NCI-H1092 (cell line): ENCODE measurements around the gene ORAI3.

Source experiments
- DNase-seq: peaks from one replicate; lab custom pipeline; 2025; lab: John Stamatoyannopoulos, UW

The ORAI3 gene

DNA sequence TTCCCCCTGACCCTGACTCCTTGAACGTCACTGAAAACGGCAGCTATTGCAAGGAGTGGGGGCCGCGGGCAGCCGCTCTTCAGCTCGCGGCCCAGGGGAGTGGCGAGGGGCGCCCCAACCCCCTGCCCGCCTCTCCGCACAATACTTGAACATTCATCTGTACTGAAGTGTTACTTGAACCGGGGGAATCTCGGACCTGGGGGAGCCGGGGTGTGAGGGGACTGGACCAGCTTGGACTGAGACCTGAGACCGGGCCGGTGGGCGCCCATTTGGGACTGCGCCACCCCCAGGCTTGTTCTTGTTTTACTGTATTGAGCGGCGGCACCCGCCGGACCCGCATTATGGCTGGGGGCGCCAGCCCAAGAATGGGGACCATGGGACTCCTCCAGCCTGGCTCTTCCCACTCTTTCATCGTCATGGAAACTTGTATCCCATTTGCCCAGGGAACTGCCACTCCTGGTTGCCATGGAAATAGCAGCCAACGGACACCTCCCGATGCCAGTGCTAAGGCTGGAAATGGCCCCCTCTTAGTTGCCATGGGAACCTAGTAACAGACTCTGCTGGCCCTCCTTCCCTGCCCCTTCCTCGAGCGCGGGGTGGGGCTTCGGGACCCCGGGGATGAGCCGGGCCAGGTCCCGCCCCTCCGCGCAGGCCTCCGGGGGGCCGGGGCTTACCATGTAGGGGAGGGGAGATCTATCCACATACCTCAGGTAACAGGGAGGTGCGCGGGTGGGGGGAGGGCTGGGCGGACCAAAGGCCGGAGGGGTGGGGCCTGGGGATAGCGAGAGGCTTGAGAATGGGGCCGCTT is 805 bp upstream of the ORAI3 start:
- DNase-seq, result no peak

DNA sequence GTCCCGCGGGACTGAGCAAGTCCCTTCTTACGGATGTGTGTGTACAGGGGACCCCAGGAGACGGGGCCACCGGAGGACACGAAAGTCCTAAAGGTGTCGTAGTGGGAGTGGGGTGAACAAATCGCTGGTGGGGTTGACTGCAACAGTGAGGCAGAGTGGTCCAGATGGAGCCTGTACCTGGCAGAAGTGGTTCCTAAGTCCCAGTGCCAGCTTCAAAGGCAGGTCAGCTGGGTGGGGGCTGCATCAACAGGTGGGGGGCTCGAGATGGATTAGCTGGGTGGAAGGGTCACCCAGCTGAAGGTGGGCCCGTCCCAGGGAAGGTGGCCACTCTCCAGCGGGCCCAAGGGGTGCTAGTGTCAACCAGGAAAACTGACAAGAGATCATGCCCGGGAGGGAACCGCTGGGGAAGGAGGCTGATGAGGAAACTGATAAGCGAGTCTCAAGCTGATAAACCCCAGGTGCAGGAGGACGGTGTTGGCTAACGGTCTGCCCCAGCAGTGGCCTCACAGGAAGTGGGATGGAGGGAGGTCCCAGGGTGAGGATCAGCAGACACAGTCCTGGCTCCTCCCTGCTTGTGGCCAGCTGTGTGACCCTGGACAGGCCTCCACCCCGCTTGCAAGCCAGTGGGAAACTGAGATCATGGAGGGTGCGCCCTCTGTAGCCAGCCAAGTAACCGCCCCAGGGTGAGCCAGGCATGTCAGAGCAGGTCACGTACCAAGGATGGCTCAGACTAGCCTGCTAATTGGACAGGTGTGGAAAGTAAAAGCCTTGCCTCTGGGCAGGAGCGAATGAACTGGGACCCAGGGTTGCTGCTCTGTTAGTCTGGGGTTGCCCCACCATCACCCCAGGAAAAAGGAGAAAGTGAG is 1.0 kb downstream of the ORAI3 start:
- no peak for DNase-seq

DNA sequence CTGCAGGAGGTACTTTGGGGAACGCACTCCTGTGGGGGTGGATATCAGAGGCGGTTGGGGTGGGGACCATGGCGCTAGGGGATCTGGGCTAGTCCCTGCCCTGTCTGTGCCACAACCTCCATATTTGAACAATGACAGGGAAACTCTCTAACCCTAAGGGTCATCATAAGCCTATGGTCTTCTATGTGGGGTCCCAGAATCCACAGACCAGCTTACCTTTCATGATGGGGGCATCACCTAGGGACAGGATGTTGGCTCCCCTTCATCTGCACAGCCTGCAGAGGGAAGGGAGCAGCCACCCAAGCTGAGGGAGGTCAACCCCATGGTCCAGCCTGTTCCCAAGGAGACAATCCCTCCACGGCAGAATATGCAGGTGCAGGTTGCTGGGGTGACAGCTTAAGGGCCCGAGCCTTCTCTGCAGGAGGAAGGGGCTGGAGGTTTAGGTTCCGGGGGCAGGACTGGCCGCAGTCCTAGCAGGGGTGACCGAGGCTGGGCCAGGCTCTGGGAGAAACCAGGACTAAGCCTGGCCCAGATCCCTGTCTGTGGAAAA is 1.7 kb downstream of the ORAI3 start:
- no peak for DNase-seq

DNA sequence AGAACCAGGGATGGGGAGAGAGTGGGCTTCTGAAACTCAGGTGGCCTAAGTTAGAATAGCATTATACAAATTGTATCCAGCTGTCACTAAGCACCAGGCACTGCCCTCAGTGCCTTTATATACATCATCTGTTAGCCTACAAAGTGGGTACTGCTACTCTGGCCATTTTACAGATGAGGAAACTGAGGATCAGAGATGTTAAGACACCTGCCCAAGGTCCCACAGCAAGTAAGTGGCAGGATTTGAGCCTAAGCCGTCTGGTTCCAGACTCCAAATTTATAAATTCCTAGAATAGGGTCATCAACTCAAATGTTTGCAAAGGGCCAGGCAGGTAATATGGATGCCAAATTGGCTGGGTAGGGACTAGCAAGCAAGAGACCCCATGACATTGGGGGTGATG is 2.3 kb downstream of the ORAI3 start:
- DNase-seq, result no peak

DNA sequence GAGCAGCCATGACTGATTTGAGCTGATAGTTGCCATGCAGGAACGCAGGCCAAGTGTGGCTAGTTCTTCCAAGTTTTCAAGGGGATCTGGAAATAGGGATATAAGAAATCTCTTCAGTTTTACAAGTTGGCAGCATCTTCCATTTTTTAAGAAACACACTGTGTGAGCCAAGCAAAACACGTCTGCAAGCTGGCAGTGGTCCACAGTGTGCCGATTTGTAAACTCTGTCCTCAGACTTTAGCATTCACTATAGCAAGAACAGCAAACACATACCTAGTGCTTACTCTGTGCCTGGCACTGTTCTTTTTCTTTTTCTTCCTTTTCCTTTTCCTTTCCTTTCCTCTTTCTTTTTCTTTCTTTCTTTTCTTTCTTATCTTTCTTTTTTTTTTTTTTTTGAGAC is 2.9 kb downstream of the ORAI3 start:
- DNase-seq, result no peak

DNA sequence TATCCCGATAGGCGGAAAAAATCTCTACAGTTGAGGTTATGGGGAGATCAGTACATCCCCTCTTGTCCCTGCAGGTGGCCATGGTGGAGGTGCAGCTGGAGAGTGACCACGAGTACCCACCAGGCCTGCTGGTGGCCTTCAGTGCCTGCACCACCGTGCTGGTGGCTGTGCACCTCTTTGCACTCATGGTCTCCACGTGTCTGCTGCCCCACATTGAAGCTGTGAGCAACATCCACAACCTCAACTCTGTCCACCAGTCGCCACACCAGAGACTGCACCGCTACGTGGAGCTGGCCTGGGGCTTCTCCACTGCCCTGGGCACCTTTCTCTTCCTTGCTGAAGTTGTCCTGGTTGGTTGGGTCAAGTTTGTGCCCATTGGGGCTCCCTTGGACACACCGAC is 4.2 kb downstream of the ORAI3 start:
- no peak for DNase-seq

DNA sequence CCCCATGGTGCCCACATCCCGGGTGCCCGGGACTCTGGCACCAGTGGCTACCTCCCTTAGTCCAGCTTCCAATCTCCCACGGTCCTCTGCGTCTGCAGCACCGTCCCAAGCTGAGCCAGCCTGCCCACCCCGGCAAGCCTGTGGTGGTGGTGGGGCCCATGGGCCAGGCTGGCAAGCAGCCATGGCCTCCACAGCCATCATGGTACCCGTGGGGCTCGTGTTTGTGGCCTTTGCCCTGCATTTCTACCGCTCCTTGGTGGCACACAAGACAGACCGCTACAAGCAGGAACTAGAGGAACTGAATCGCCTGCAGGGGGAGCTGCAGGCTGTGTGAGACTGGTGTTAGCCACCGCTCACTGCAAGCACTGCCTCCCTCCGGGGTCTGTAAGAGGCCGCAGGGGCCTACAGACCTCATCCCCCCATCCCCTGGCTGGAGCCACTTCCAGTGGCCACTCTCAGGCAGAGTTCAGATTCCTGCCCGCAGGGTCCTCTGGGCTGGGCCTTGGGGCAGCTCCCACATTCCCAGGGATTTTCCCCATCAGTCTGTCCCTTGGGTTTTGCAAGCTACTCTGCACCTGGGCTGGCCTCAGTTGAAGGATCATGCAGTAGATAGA is 4.8 kb downstream of the ORAI3 start:
- DNase-seq, result peak; percentile 85

DNA sequence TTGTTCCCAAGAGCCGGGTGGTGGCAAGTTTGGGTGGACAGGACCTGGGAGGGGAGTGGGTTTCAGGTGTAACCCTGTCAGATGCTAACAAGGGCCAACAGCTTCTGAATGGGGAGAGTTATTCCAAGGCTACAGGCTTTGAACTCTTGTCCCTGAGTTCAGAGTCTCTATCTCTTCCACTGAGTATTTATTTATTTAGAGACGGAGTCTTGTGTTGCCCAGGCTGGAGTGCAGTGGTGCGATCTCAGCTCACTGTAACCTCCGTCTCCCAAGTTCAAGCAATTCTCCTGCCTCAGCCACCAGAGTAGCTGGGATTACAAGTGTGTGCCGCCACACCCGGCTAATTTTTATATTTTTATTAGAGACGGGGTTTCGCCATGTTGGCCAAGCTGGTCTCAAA is 6.1 kb downstream of the ORAI3 start:
- DNase-seq, result no peak

DNA sequence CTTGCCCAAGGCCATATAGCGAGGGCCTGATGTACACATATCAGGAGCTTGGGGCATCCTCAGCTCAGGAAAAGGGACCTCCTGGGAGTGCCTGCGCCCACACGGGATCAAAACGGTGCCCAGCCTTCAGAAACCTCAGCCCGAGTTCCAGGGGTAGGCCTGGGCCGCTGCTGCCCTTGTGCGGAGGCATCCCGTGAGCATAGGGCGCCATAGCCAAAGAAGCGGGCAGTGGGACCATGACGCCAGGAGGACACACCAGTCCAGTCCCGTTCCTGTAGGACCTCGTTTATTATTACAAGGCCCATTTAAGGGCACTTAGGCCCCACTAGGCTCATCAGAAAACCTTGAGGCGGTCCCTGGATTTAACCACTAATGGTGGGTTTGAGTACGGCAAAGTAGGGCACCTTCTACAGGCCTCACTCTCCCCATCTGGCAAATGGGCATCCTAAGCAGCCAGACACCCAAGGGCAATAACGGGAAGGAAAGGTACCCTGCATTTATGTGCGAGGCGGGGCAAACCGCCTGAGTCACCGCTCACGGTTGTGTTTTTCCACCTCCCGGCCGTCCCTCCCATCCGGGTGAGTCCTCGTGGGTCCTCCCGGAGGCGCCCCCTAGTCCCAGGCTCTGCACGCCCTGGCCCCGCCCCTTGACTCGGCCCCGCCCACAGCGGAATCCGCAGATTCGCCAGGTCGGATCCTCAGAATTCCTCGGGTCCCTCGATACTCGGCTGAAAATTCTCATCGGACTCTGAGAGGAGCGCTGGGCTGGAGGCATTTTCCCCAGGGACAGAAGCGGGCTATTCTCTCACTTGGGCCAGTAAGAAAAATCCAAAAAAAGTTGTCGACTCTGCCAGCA is 8.0 kb downstream of the ORAI3 start:
- peak; percentile 47 for DNase-seq

DNA sequence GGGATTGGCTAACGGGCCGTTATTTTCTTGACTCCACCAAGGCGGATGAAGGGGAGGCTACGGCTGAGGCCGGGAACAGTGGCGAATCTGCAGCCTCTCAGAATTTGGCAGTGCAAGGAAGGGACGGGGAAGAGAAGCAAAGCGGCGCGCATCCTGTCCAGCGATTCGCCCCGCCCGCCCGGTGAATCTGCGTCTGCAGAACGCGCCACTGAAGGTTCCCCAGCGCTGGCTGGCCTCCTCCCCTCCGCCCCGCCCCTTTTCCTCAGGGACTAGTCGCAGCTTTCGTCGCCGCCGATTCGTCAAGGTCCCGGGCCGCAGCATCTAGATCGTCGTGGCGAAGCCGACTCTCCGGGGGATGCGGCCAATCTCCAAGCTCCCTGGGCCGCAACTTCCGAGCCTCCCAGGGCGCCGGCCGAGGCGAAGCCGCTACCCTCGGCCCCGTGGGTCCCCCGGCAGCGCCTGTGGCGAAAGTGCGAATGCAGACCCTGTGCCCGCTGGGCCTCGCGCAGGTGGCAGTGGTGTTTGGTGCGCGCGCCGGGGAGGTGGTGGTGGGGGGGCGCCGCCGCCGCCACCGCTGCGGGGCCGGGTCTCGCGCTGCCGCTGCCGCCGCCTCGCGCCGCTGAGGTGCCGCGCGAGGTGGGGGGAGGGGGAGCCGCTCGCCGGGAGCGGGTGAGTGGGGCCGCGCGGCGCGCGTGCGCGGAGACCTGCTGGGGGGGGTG is 8.7 kb downstream of the ORAI3 start, which contains the start of gene SETD1A:
TSS of gene SETD1A (plus strand) at position 299 of the 719 bp plus-strand sequence. CDS start 978 bp downstream, outside the sequence.
- DNase-seq, result peak; percentile 91

DNA sequence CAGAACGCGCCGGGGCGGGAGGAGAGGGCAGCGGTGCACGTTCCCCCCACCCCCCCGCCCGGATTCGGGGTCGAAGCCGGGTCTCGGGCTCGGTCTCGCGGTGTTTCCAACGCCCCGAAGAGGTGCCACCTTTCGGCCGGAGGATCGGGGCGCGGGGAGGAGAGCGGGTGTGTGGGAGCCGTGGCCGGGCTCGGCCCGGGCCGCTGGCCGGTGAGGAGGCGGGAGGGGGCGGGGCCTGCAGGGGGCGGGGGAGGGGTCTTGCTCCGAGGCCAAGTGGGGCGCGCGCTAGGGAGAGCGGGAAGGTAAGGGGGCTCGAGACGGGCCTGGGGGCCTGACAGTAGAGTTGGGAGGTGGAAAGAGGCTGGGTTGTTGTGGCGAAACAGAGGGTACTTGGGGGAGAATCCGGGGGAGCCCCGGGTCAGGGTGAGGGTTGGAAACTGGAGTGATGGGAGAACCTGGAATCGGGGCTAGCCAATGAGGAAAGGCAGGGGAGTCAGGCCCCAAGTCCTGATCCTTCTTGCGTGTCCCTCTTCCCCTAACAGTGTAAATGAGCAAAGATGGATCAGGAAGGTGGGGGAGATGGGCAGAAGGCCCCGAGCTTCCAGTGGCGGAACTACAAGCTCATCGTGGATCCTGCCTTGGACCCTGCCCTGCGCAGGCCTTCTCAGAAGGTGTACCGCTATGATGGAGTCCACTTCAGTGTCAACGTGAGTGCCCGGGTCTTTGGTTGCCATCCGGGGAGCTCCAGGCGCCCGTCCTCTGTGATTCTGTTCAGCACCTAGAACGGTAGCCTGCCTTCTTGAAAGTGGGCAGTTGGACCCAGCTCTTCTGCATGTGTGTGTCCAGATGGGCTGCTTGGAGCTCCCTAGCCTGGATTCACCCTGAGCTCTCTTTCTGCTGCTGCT is 9.6 kb downstream of the ORAI3 start:
- peak; percentile 61 for DNase-seq

DNA sequence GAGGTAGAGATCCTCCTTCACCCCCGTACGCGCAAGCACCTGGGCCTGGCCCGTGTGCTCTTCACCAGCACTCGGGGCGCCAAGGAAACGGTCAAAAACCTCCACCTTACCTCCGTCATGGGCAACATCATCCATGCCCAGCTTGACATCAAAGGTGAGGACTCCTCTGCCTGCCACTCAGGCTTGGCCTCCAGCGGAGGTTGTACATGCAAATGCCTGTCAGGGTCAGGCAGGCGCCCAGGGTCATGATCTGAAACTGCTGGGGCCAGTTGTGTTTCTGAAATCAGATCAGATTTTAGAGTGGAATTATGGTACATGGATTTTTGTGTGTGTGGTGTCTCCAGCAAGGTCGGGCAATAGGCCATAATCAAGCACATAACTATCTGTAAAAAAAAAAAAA is 12.5 kb downstream of the ORAI3 start:
- DNase-seq, result no peak

DNA sequence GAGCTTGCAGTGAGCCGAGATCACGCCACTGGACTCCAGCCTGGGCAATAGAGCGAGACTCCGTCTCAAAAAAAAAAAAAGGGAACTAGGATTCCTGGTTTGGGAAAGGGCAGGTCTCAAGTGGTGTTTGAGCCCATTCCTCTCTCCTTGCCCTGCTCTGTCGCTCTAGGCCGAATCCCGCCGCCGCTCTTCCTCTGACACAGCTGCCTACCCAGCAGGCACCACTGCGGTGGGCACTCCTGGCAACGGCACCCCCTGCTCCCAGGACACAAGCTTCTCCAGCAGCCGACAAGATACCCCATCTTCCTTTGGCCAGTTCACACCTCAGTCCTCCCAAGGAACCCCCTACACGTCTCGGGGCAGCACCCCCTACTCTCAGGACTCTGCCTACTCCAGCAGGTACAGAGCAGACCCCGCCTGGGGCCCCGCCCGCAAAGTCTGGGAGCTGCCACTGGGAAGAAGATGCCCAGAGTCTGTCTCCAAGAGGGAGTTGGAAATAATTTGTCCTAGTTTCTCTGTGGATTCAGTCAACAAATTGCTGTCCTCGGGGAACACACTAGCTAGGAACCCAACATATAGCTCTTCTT is 15.2 kb downstream of the ORAI3 start:
- DNase-seq, result no peak

DNA sequence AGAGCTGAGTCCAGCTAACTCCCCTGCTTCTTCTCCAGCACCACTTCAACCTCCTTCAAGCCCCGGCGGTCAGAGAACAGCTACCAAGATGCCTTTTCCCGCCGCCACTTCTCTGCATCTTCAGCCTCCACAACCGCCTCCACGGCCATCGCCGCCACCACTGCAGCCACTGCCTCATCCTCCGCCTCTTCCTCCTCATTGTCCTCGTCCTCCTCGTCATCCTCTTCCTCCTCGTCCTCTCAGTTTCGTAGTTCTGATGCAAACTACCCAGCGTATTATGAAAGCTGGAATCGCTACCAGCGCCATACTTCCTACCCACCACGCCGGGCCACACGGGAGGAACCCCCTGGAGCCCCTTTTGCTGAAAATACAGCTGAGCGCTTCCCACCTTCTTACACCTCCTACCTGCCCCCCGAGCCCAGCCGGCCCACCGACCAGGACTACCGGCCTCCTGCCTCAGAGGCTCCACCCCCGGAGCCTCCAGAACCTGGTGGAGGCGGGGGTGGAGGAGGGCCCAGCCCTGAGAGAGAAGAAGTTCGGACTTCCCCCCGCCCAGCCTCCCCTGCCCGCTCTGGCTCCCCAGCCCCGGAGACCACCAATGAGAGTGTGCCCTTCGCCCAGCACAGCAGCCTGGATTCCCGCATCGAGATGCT is 15.8 kb downstream of the ORAI3 start:
- DNase-seq, result no peak

DNA sequence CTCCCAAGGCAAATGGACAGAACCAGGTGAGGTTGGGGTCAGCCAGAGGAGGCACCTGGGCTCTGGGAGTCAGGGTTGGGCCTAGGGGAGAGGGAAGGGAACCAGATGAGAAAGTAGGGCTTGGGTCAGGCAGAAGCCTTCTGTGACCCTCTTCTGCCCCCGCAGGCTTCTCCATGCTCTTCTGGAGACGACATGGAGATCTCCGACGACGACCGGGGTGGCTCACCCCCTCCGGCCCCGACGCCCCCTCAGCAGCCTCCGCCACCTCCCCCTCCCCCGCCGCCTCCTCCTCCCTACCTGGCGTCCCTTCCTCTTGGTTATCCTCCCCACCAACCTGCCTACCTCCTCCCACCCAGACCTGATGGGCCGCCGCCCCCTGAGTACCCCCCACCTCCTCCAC is 16.6 kb downstream of the ORAI3 start:
- no peak for DNase-seq

DNA sequence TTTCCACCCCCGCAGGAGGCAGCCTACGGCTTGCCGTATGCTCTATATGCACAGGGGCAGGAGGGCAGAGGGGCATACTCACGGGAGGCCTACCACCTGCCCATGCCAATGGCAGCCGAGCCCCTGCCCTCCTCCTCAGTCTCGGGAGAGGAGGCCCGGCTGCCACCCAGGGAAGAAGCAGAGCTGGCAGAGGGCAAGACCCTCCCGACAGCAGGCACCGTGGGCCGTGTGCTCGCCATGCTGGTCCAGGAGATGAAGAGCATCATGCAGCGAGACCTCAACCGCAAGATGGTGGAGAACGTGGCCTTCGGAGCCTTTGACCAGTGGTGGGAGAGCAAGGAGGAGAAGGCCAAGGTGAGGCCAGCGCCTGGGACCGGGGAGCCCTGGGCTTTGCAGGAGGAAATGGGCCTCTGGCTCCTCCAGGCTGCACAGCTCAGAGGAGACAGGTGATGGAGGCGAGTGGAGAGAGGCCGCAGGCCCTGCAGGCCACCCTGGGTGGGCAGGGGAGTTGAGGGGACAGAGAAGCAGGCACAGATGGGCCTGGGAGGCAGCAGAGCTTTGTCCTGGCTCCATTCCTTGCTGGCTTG is 17.3 kb downstream of the ORAI3 start:
- no peak for DNase-seq

DNA sequence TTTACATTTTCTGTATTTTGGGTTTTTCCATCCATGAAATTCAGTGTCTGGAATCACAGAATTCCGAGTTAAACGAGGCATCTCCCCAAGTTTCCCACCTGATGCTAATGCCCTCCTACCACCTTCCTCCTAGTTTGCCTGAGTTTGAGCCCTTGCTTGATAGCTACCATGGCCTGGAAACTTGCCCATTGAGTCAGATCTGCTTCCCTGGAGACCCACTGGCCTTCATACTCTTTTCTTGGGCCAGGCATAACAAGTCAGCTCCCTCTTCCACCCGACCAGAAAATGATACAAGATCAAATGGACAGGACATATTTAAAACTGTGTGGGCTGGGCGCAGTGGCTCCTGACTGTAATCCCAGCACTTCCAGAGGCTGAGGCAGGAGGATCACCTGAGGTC is 18.9 kb downstream of the ORAI3 start:
- DNase-seq, result no peak

DNA sequence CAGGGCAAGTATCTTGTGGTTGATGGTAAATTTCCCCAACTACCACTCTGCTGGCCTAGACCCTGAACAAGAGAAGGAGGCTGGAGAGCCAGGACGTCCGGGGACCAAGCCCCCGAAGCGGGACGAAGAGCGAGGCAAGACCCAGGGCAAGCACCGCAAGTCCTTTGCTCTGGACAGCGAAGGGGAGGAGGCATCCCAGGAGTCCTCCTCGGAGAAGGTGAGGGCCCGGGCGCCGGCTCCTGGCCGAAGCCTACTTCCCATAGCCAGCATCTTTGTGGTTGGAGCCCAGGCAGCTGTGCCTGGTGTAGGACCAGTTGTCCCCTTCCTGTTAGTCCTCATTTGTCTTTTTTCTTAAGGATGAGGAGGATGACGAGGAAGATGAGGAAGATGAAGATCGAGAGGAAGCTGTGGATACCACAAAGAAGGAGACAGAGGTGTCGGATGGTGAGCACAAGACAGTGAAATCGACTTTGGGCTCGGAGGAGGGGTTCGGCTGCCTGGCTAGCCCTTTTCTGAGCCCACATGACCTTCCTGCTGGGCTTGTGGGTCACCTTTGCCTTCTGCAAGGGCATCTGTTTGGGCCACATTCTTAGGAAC is 20.5 kb downstream of the ORAI3 start:
- no peak for DNase-seq
